ENCODE data around the gene VRTN.
A peak's percentile ranks its signal among the peaks of the same experiment; 100 is the strongest.

VRTN gene

GRCh38 chr14:74308695-74309094, 39.6 kb upstream of the VRTN start:
- H3K4me1 Mint-ChIP-seq = peaks cover 6% of the 10 kb centered on the region
- no peak overlapping the region for H3K27ac Mint-ChIP-seq
- peaks cover 6% of the 10 kb centered on the region for H3K27me3 Mint-ChIP-seq (ENCODE audit: low read depth, poor library complexity)
- no peak for DNase-seq
- H3K4me3 Mint-ChIP-seq = no peak overlapping the region
- TF ChIP-seq CTCF (IDR thresholded peaks at IDR 0.05) = no peak
- no peaks in the 10 kb centered on the region for H3K36me3 Mint-ChIP-seq (ENCODE audit: low read depth)
- no peaks in the 10 kb centered on the region for H3K9me3 Mint-ChIP-seq

GRCh38 chr14:74309125-74310022, 38.9 kb upstream of the VRTN start:
- H3K4me1 Mint-ChIP-seq = peaks cover 6% of the 10 kb centered on the region
- H3K4me3 Mint-ChIP-seq = no peak overlapping the region
- peaks cover 6% of the 10 kb centered on the region for H3K27me3 Mint-ChIP-seq (ENCODE audit: low read depth, poor library complexity)
- H3K27ac Mint-ChIP-seq = no peak overlapping the region
- no peak for TF ChIP-seq CTCF (IDR thresholded peaks at IDR 0.05)
- no peaks in the 10 kb centered on the region for H3K9me3 Mint-ChIP-seq
- no peak for DNase-seq
- no peaks in the 10 kb centered on the region for H3K36me3 Mint-ChIP-seq (ENCODE audit: low read depth)

- no peaks in the 10 kb centered on the region for H3K9me3 Mint-ChIP-seq
These were observed 36.1 kb upstream of the VRTN start for GRCh38 chr14:74312161-74312560.

GRCh38 chr14:74313601-74314000, 34.7 kb upstream of the VRTN start:
- Mint-ChIP-seq H3K36me3 (ENCODE audit: low read depth) (no peaks in the 10 kb centered on the region), H3K27me3 (ENCODE audit: low read depth, poor library complexity) (peaks cover 3% of the 10 kb centered on the region), H3K4me1 (peaks cover 6% of the 10 kb centered on the region), H3K27ac (no peak overlapping the region), H3K4me3 (no peak overlapping the region), H3K9me3 (no peaks in the 10 kb centered on the region)
- DNase-seq = no peak
- no peak for TF ChIP-seq CTCF (IDR thresholded peaks at IDR 0.05)

More at GRCh38 chr14:74312161-74312560, 36.1 kb upstream of the VRTN start:
- Mint-ChIP-seq H3K36me3 (ENCODE audit: low read depth) (no peaks in the 10 kb centered on the region), H3K27ac (no peak overlapping the region), H3K27me3 (ENCODE audit: low read depth, poor library complexity) (peaks cover 5% of the 10 kb centered on the region), H3K4me3 (no peak overlapping the region), H3K4me1 (peaks cover 6% of the 10 kb centered on the region)
- no peak for TF ChIP-seq CTCF (IDR thresholded peaks at IDR 0.05)
- DNase-seq = no peak

- H3K27ac Mint-ChIP-seq = no peak overlapping the region
- H3K9me3 Mint-ChIP-seq = no peaks in the 10 kb centered on the region
- no peaks in the 10 kb centered on the region for H3K27me3 Mint-ChIP-seq (ENCODE audit: low read depth, poor library complexity)
- no peak overlapping the region for H3K4me3 Mint-ChIP-seq
- TF ChIP-seq CTCF (IDR thresholded peaks at IDR 0.05) = no peak
- no peak for DNase-seq
- H3K4me1 Mint-ChIP-seq = no peaks in the 10 kb centered on the region
- no peaks in the 10 kb centered on the region for H3K36me3 Mint-ChIP-seq (ENCODE audit: low read depth)
These were observed 33.7 kb upstream of the VRTN start for GRCh38 chr14:74314576-74314975.

GRCh38 chr14:74324931-74325361, 23.3 kb upstream of the VRTN start:
- no peaks in the 10 kb centered on the region for H3K9me3 Mint-ChIP-seq
- peak; percentile 68 for TF ChIP-seq CTCF (IDR thresholded peaks at IDR 0.05)
- no peak for DNase-seq
- peaks cover 16% of the 10 kb centered on the region for H3K4me1 Mint-ChIP-seq
- H3K27me3 Mint-ChIP-seq (ENCODE audit: low read depth, poor library complexity) = peaks cover 10% of the 10 kb centered on the region
- no peaks in the 10 kb centered on the region for H3K36me3 Mint-ChIP-seq (ENCODE audit: low read depth)
- no peak overlapping the region for H3K27ac Mint-ChIP-seq
- no peak overlapping the region for H3K4me3 Mint-ChIP-seq
